H1 (cell line): ENCODE measurements around the gene ETS1. TPM values are rescaled to one million over a fixed set of nuclear protein-coding genes. Genes with fewer than 3 reads are reported as not detected.

Experiments
- CTCF ChIA-PET: fragments of 300-600 bp; sonication (Branson Sonifier 250); formaldehyde crosslinking; loops from one replicate; lab custom pipeline; 2021; ENCODE audit not compliant: partially characterized antibody; lab: Charles Lee
- POLR2A ChIA-PET: fragments of 300-600 bp; sonication (Branson Sonifier 250); formaldehyde crosslinking; loops from one replicate; lab custom pipeline; 2021; ENCODE audit warnings: inconsistent platforms; ENCODE audit not compliant: partially characterized antibody; lab: Charles Lee
- DNase-seq, 2 experiments: peaks; one replicate each; pipeline versions ENCODE4 v3.0.0 to v3.0.0-alpha.2; 2010 to 2022; ENCODE audit warnings: low spot score in 2 of 2, low read depth in 1 of 2, mixed read lengths in 1 of 2
- FAIRE-seq: peaks from 2 replicates; lab custom pipeline; 2011; peaks lifted over from hg19 to GRCh38; lab: Jason Lieb, UNC
- H2AFZ ChIP-seq: 2 replicates; pipeline ENCODE4 v1.8.1; 2012; ENCODE audit warnings: low read length, inconsistent platforms
- H2AK5ac ChIP-seq: 2 replicates; pipeline ENCODE4 v1.6.1; 2013; ENCODE audit warnings: low read depth, low read length
- H2BK120ac ChIP-seq: replicated peaks from 2 replicates; pipeline ENCODE3; 2013; ENCODE audit warnings: low read depth, low read length, inconsistent platforms
- H2BK12ac ChIP-seq: 2 replicates; pipeline ENCODE4 v1.6.1; 2013; ENCODE audit warnings: low read depth, low read length
- H2BK15ac ChIP-seq: 2 replicates; pipeline ENCODE4 v1.6.1; 2013; ENCODE audit warnings: low read length
- H2BK20ac ChIP-seq: 2 replicates; pipeline ENCODE4 v1.6.1; 2013; ENCODE audit warnings: low read length
- H2BK5ac ChIP-seq: 2 replicates; pipeline ENCODE4 v1.6.1; 2013; ENCODE audit warnings: low read depth, low read length
- H3K14ac ChIP-seq: 2 replicates; pipeline ENCODE4 v1.6.1; 2013; ENCODE audit warnings: inconsistent platforms; ENCODE audit not compliant: insufficient read length
- H3K18ac ChIP-seq: 2 replicates; pipeline ENCODE4 v1.6.1; 2013; ENCODE audit warnings: low read length; ENCODE audit errors: extremely low read depth
- H3K23ac ChIP-seq: 2 replicates; pipeline ENCODE4 v1.6.1; 2013; ENCODE audit warnings: inconsistent platforms; ENCODE audit not compliant: insufficient read length
- H3K23me2 ChIP-seq: 2 replicates; pipeline ENCODE4 v1.6.1; 2013; ENCODE audit warnings: low read depth, low read length
- H3K27ac ChIP-seq: 2 replicates; pipeline ENCODE4 v1.6.1; 2011; ENCODE audit warnings: low read depth, low read length, inconsistent platforms
- H3K27me3 ChIP-seq, 4 experiments: replicated peaks in 1 of 4; 1 replicate in 1 of 4; 2 replicates in 3 of 4; pipeline versions ENCODE4 v1.6.1 to v1.8.1; 2011 to 2013; ENCODE audit warnings: low read length in 3 of 4, mild to moderate bottlenecking in 3 of 4, inconsistent platforms in 2 of 4, mixed read lengths in 2 of 4, moderate library complexity in 1 of 4; ENCODE audit not compliant: control insufficient read depth in 3 of 4, insufficient read depth in 3 of 4; ENCODE audit errors: extremely low read depth in 1 of 4
- H3K36me3 ChIP-seq, 4 experiments: 2 replicates each; pipeline versions ENCODE4 v1.6.1 to v1.8.1; 2011 to 2013; ENCODE audit warnings: mild to moderate bottlenecking in 4 of 4, low read length in 3 of 4, moderate library complexity in 2 of 4, control low read depth in 1 of 4, inconsistent platforms in 1 of 4; ENCODE audit not compliant: insufficient read depth in 4 of 4, control insufficient read depth in 2 of 4
- H3K4ac ChIP-seq: replicated peaks from 2 replicates; pipeline ENCODE3; 2013; ENCODE audit warnings: low read length, low read depth, mixed read lengths, inconsistent platforms; ENCODE audit not compliant: insufficient read length
- H3K4me1 ChIP-seq, 4 experiments: replicated peaks in 1 of 4; 1 replicate in 1 of 4; 2 replicates in 3 of 4; pipeline versions ENCODE4 v1.6.1 to v1.8.1; 2011 to 2013; ENCODE audit warnings: low read length in 3 of 4, inconsistent platforms in 2 of 4, mixed read lengths in 1 of 4; ENCODE audit not compliant: insufficient read depth in 4 of 4, control insufficient read depth in 3 of 4
- H3K4me2 ChIP-seq, 2 experiments: 2 replicates each; pipeline versions ENCODE4 v1.6.1 to v1.8.1; 2011 to 2013; ENCODE audit warnings: low read depth in 2 of 2, low read length in 2 of 2, control low read depth in 1 of 2, inconsistent platforms in 1 of 2, mild to moderate bottlenecking in 1 of 2; ENCODE audit not compliant: insufficient read depth in 1 of 2
- H3K4me3 ChIP-seq, 4 experiments: fragments of 200-600, 300-600 bp in 1 of 4; sonication (generic), shearing (Covaris generic), sonication (Bioruptor Twin) in 1 of 4; 2 replicates each; pipeline versions ENCODE4 v1.5.1 to v1.8.1; 2011 to 2016; ENCODE audit warnings: low read length in 4 of 4, low read depth in 3 of 4, control low read depth in 2 of 4, inconsistent platforms in 2 of 4, mild to moderate bottlenecking in 2 of 4, mixed read lengths in 1 of 4, moderate library complexity in 1 of 4; ENCODE audit not compliant: insufficient read depth in 2 of 4; ENCODE audit errors: extremely low read depth in 1 of 4
- H3K56ac ChIP-seq: replicated peaks from 2 replicates; pipeline ENCODE3; 2013; ENCODE audit warnings: low read depth, mild to moderate bottlenecking, mixed read lengths, low read length, inconsistent platforms; ENCODE audit not compliant: insufficient read length
- H3K79me1 ChIP-seq: 2 replicates; pipeline ENCODE4 v1.6.1; 2013; ENCODE audit warnings: low read depth, low read length, control low read depth
- H3K79me2 ChIP-seq, 2 experiments: 2 replicates each; pipeline versions ENCODE4 v1.6.1 to v1.8.1; 2012 to 2013; ENCODE audit warnings: low read length in 2 of 2, mild to moderate bottlenecking in 2 of 2, inconsistent platforms in 1 of 2; ENCODE audit not compliant: insufficient read depth in 2 of 2, control insufficient read depth in 1 of 2
- H3K9ac ChIP-seq, 4 experiments: replicated peaks in 1 of 4; 1 replicate in 1 of 4; 2 replicates in 3 of 4; pipeline versions ENCODE4 v1.6.1 to v1.8.1; 2011 to 2013; ENCODE audit warnings: low read depth in 3 of 4, low read length in 3 of 4, control low read depth in 2 of 4, mild to moderate bottlenecking in 2 of 4, moderate library complexity in 2 of 4, inconsistent platforms in 1 of 4; ENCODE audit errors: extremely low read depth in 1 of 4
- H3K9me3 ChIP-seq, 2 experiments: 2 replicates each; pipeline versions ENCODE4 v1.6.1 to v1.8.1; 2012 to 2013; ENCODE audit warnings: mild to moderate bottlenecking in 2 of 2, moderate library complexity in 2 of 2, control low read depth in 1 of 2, inconsistent platforms in 1 of 2, low read depth in 1 of 2, low read length in 1 of 2, mixed read lengths in 1 of 2; ENCODE audit not compliant: insufficient read depth in 2 of 2
- H4K20me1 ChIP-seq, 2 experiments: replicated peaks in 1 of 2; 2 replicates each; pipeline versions ENCODE3 to v1.8.1; 2011 to 2013; ENCODE audit warnings: inconsistent platforms in 2 of 2, low read length in 2 of 2, mild to moderate bottlenecking in 1 of 2; ENCODE audit not compliant: insufficient read depth in 2 of 2, control insufficient read depth in 1 of 2
- H4K5ac ChIP-seq: 2 replicates; pipeline ENCODE4 v1.6.1; 2013; ENCODE audit warnings: low read length, low read depth, mixed read lengths, inconsistent platforms; ENCODE audit not compliant: insufficient read length
- H4K8ac ChIP-seq: 2 replicates; pipeline ENCODE4 v1.8.0; 2013; ENCODE audit warnings: mild to moderate bottlenecking, moderate library complexity, low read length, inconsistent platforms; ENCODE audit not compliant: insufficient read depth; ENCODE audit errors: extremely low read depth
- H4K91ac ChIP-seq: replicated peaks from 2 replicates; pipeline ENCODE3; 2013; ENCODE audit warnings: low read length, mixed read lengths, inconsistent platforms; ENCODE audit not compliant: insufficient read length
- BRCA1 ChIP-seq: IDR thresholded peaks from 2 replicates; pipeline ENCODE4 v1.6.1; 2012; ENCODE audit warnings: low read depth, low read length, improper control_type of control experiment
- CHD2 ChIP-seq: IDR thresholded peaks from 2 replicates; pipeline ENCODE4 v1.6.1; 2012; ENCODE audit warnings: low read length, improper control_type of control experiment
- CREB1 ChIP-seq: IDR thresholded peaks from 2 replicates; pipeline ENCODE4 v1.6.1; 2012; ENCODE audit warnings: inconsistent platforms
- CTCF ChIP-seq, 3 experiments: IDR thresholded peaks; 1 replicate in 2 of 3; 2 replicates in 1 of 3; pipeline versions ENCODE4 v1.5.1 to v1.6.1; 2011; ENCODE audit warnings: low read length in 3 of 3, mild to moderate bottlenecking in 3 of 3, inconsistent platforms in 2 of 3, low read depth in 1 of 3, moderate library complexity in 1 of 3; ENCODE audit not compliant: insufficient read depth in 1 of 3; ENCODE audit errors: control extremely low read depth in 1 of 3
- EP300 ChIP-seq, 2 experiments: IDR thresholded peaks; 1 replicate in 1 of 2; 2 replicates in 1 of 2; pipeline ENCODE4 v1.6.1; 2011 to 2012; ENCODE audit warnings: low read depth in 2 of 2, low read length in 2 of 2, mild to moderate bottlenecking in 2 of 2, borderline replicate concordance in 1 of 2, inconsistent platforms in 1 of 2, moderate library complexity in 1 of 2
- PHF8 ChIP-seq: fragments of 200-600 bp; sonication (generic); conservative IDR thresholded peaks from 2 replicates; pipeline ENCODE4 v1.7.1; 2012; ENCODE audit warnings: low read depth, mild to moderate bottlenecking, inconsistent platforms, low read length, moderate library complexity
- POLR2AphosphoS5 ChIP-seq: IDR thresholded peaks from 2 replicates; pipeline ENCODE4 v1.6.1; 2011; ENCODE audit warnings: low read depth, low read length
- RBBP5 ChIP-seq: IDR thresholded peaks from 2 replicates; pipeline ENCODE4 v1.7.1; 2012; ENCODE audit warnings: low read depth, mild to moderate bottlenecking, inconsistent platforms, low read length, moderate library complexity, borderline replicate concordance
- RNF2 ChIP-seq: fragments of 200-900, 300-1000 bp; sonication (generic); IDR thresholded peaks from 2 replicates; pipeline ENCODE4 v1.7.1; 2016; ENCODE audit warnings: borderline replicate concordance, low read depth, mild to moderate bottlenecking, antibody characterized with exemption, low read length; ENCODE audit not compliant: poor library complexity, severe bottlenecking; ENCODE audit errors: missing control alignments
- SIX5 ChIP-seq: IDR thresholded peaks from 2 replicates; pipeline ENCODE4 v1.6.1; 2011; ENCODE audit warnings: mild to moderate bottlenecking, low read depth, low read length
- SP1 ChIP-seq: IDR thresholded peaks from 2 replicates; pipeline ENCODE4 v1.6.1; 2011; ENCODE audit warnings: low read depth, low read length
- ZNF274 ChIP-seq: IDR thresholded peaks from 2 replicates; pipeline ENCODE4 v1.7.0; 2012; ENCODE audit warnings: low read length, borderline replicate concordance; ENCODE audit errors: extremely low read depth
- WGBS, 2 experiments: shearing (Covaris generic) in 1 of 2; methylation state at CpG; one replicate each; pipeline versions ENCODE4 v1.1.6 to v1.1.7; 2013 to 2015; ENCODE audit warnings: low lambda C conversion rate in 2 of 2, mixed read lengths in 2 of 2, inconsistent platforms in 1 of 2, low coverage in 1 of 2, missing lambda C conversion rate in 1 of 2; ENCODE audit not compliant: insufficient replicate concordance in 2 of 2, insufficient coverage in 1 of 2, insufficient read length in 1 of 2; ENCODE audit errors: extremely low coverage in 1 of 2, missing lambda C conversion rate in 1 of 2; 5-methylcytosine and 5-hydroxymethylcytosine counted together
- polyA plus RNA-seq, 7 experiments: library from polyadenylated mRNA; depleted of rRNA in 3 of 7; stranded (reverse) in 5 of 7; unstranded in 2 of 7; fragments of >200 nt in 5 of 7; fragments of 200-250 nt in 2 of 7; gene quantifications; 1 replicate in 5 of 7; 2 replicates in 1 of 7; 4 replicates in 1 of 7; pipeline versions ENCODE4 v1.2.1 to v1.2.3, GENCODE V29; 2011 to 2013; ENCODE audit warnings: missing spikeins in 2 of 7, mixed read lengths in 2 of 7
- total RNA-seq: library from RNA; stranded (reverse); fragmentation: NEBNext Ultra II Directional; extraction: Animal tissue kit (Norgen Biotek cat#: 25700); gene quantifications from 2 replicates; pipeline ENCODE4 v1.2.1, GENCODE V29; 2021

The ETS1 gene
- total and polyA plus RNA-seq, 2 of the 8 experiments (the other 6 are each of a cell fraction or from before 2014, with no cell fraction given) = 10.0 to 35.3 TPM

GRCh38 chr11:128623091-128623490 is 35.7 kb upstream of the ETS1 start:
- DNase-seq (no peak), FAIRE-seq (no peak)
- H3K27ac ChIP-seq = no peak overlapping the region
- H3K4ac ChIP-seq = no peak overlapping the region
- H3K9me3 ChIP-seq = no peaks in the 10 kb centered on the region
- H2AK5ac ChIP-seq = no peak overlapping the region
- no peak overlapping the region for H2AFZ ChIP-seq
- no peak overlapping the region for H2BK120ac ChIP-seq
- POLR2A ChIA-PET = no interaction called here
- no peak overlapping the region for H2BK15ac ChIP-seq
- H3K4me1 ChIP-seq = peaks cover 2 to 8% (median 3%) of the 10 kb centered on the region in 4 experiments; a peak in 6 of 7 replicates
- H4K91ac ChIP-seq = no peak overlapping the region
- CTCF ChIA-PET = interaction anchor here (0.6 to 22.9 kb wide), 11 partner anchors 3 to 466 kb away, joined by 3 to 319 read pairs (median 4); no protein-coding TSS in a partner anchor
- H3K23me2 ChIP-seq = no peaks in the 10 kb centered on the region
- no peak overlapping the region for H3K14ac ChIP-seq
- no peak overlapping the region for H4K8ac ChIP-seq
- H3K23ac ChIP-seq = no peak overlapping the region
- H3K18ac ChIP-seq = no peak overlapping the region
- no peak overlapping the region for H4K5ac ChIP-seq
- H4K20me1 ChIP-seq = no peaks in the 10 kb centered on the region
- no peak overlapping the region for H3K9ac ChIP-seq
- H3K4me2 ChIP-seq = no peak overlapping the region
- no peaks in the 10 kb centered on the region for H3K79me2 ChIP-seq
- WGBS, 2 experiments = 73% methylated on average over 5 of the region's 5 CpGs; no CpG with 5 or more reads in 1 of the 2 experiments
- no peaks in the 10 kb centered on the region for H3K36me3 ChIP-seq
- H3K4me3 ChIP-seq = no peak overlapping the region
- H3K79me1 ChIP-seq = no peaks in the 10 kb centered on the region
- no peak overlapping the region for H3K56ac ChIP-seq
- H2BK5ac ChIP-seq = no peak overlapping the region
- H3K27me3 ChIP-seq = peaks cover 0 to 3% (median 0%) of the 10 kb centered on the region in 4 experiments; a peak in 4 of 7 replicates
- H2BK20ac ChIP-seq = no peak overlapping the region
- no peak overlapping the region for H2BK12ac ChIP-seq
- TF ChIP-seq PHF8 (no peak), SP1 (no peak), RBBP5 (no peak), CTCF (IDR thresholded peaks at IDR 0.05; ENCODE audit: control extremely low read depth in 1 of 3, insufficient read depth in 1 of 3, low read depth in 1 of 3, low read length in 3 of 3) (no peak), CHD2 (no peak), RNF2 (no peak), POLR2AphosphoS5 (no peak), SIX5 (no peak), EP300 (IDR thresholded peaks at IDR 0.05; ENCODE audit: borderline replicate concordance in 1 of 2, low read depth in 2 of 2, low read length in 2 of 2) (no peak), CREB1 (no peak), BRCA1 (no peak), ZNF274 (no peak)
